Testis (tissue), 3 donors: Measurements from ENCODE around the gene MROH7. TPM values are rescaled to one million over a fixed set of nuclear protein-coding genes. Genes with fewer than 3 reads are reported as not detected.

Experiments
- DNase-seq: peaks from one replicate; pipeline ENCODE4 v3.0.0-alpha.2; 2019
- H3K27ac ChIP-seq, 2 donors: fragments of 200-600 bp; sonication (generic); one replicate each; pipeline ENCODE4 v1.5.1; 2019
- H3K27me3 ChIP-seq: fragments of 200-600 bp; sonication (generic); one replicate; pipeline ENCODE4 v1.5.1; 2019
- H3K36me3 ChIP-seq: fragments of 200-600 bp; sonication (generic); one replicate; pipeline ENCODE4 v1.5.1; 2017; ENCODE audit warnings: low read depth; ENCODE audit errors: missing control alignments
- H3K4me1 ChIP-seq: fragments of 200-600 bp; sonication (generic); one replicate; pipeline ENCODE4 v1.5.1; 2019
- H3K4me3 ChIP-seq, 2 donors: fragments of 200-600 bp; sonication (generic); one replicate each; pipeline ENCODE4 v1.5.1; 2017 to 2019
- H3K9me3 ChIP-seq: fragments of 200-600 bp; sonication (generic); one replicate; pipeline ENCODE4 v1.5.1; 2017
- CTCF ChIP-seq, 3 experiments: fragments of 450-650 bp in 2 of 3; fragments of 200-600 bp in 1 of 3; sonication (generic) in 1 of 3; IDR thresholded peaks; one replicate each; pipeline ENCODE4 v1.5.1; 2016 to 2019; ENCODE audit warnings: antibody characterized with exemption in 3 of 3, mild to moderate bottlenecking in 2 of 3, moderate library complexity in 1 of 3
- POLR2A ChIP-seq: fragments of 450-650 bp; IDR thresholded peaks from one replicate; pipeline ENCODE4 v1.6.1; 2017; ENCODE audit warnings: antibody characterized with exemption, mild to moderate bottlenecking, moderate library complexity
- WGBS, 2 donors: methylation state at CpG; one replicate each; pipeline ENCODE4 v1.1.5; 2018; 5-methylcytosine and 5-hydroxymethylcytosine counted together
- intact Hi-C: fragments of 100-400 bp; cut with DNase I; formaldehyde crosslinking; loops from one replicate; pipeline ENCODE4 v1.15.1; 2023; ENCODE audit warnings: low total_unique reads
- polyA plus RNA-seq: library from polyadenylated mRNA; stranded (reverse); fragments of 350-450 nt; fragmentation: Illumina TruSeq; extraction: RNeasy Lipid Tissue Mini Kit (QIAGEN cat#74804); gene quantifications from one replicate; pipeline ENCODE4 v1.2.3, GENCODE V29; 2014; ENCODE audit warnings: low read depth, low replicate concordance; ENCODE audit not compliant: insufficient read depth
- total RNA-seq, 2 donors: library from RNA; depleted of rRNA; stranded (reverse); fragments of >200 nt; gene quantifications; one replicate each; pipeline ENCODE4 v1.2.3, GENCODE V29; 2016

Gene MROH7
- total and polyA plus RNA-seq, 3 donors from 2014 or later = 72.7 to 236 (median 162) TPM

- H3K9me3 ChIP-seq = no peaks in the 10 kb centered on the region
- TF ChIP-seq POLR2A = no peak
- TF ChIP-seq CTCF (IDR thresholded peaks at IDR 0.05) = no peak
- H3K4me3 ChIP-seq = no peak overlapping the region
- H3K36me3 ChIP-seq = no peaks in the 10 kb centered on the region
- no peak for DNase-seq
- WGBS, 2 donors = 87 to 88% methylated on average over 2 of the region's 2 CpGs
- H3K27ac ChIP-seq = no peak overlapping the region
- H3K27me3 ChIP-seq = no peaks in the 10 kb centered on the region
- intact Hi-C loops = no loop called here
- H3K4me1 ChIP-seq = no peaks in the 10 kb centered on the region
Observed at GRCh38 chr1:54614024-54614423, 27.6 kb upstream of the MROH7 start.

GRCh38 chr1:54614563-54614962 is 27.0 kb upstream of the MROH7 start:
- TF ChIP-seq CTCF (IDR thresholded peaks at IDR 0.05) = no peak
- no peak for TF ChIP-seq POLR2A
- intact Hi-C loops = no loop called here
- no peaks in the 10 kb centered on the region for H3K36me3 ChIP-seq
- H3K4me1 ChIP-seq = no peaks in the 10 kb centered on the region
- no peak overlapping the region for H3K4me3 ChIP-seq
- H3K27ac ChIP-seq = no peak overlapping the region
- no peaks in the 10 kb centered on the region for H3K9me3 ChIP-seq
- no peak for DNase-seq
- H3K27me3 ChIP-seq = no peaks in the 10 kb centered on the region
- 79 to 82% methylated on average over 8 of the region's 8 CpGs for WGBS, 2 donors

GRCh38 chr1:54615531-54616279 is 25.9 kb upstream of the MROH7 start:
- TF ChIP-seq POLR2A (no peak), CTCF (IDR thresholded peaks at IDR 0.05) (no peak)
- no peaks in the 10 kb centered on the region for H3K36me3 ChIP-seq
- no peaks in the 10 kb centered on the region for H3K4me1 ChIP-seq
- 58 to 71% methylated on average over 13 of the region's 13 CpGs for WGBS, 2 donors
- no peaks in the 10 kb centered on the region for H3K9me3 ChIP-seq
- intact Hi-C loops = no loop called here
- no peak overlapping the region for H3K27ac ChIP-seq
- H3K4me3 ChIP-seq = no peak overlapping the region
- H3K27me3 ChIP-seq = no peaks in the 10 kb centered on the region
- no peak for DNase-seq

GRCh38 chr1:54619749-54620148 is 21.8 kb upstream of the MROH7 start:
- intact Hi-C loops = no loop called here
- no peaks in the 10 kb centered on the region for H3K4me1 ChIP-seq
- DNase-seq = no peak
- no peaks in the 10 kb centered on the region for H3K9me3 ChIP-seq
- H3K27me3 ChIP-seq = no peaks in the 10 kb centered on the region
- no peak overlapping the region for H3K27ac ChIP-seq
- TF ChIP-seq CTCF (IDR thresholded peaks at IDR 0.05) (no peak), POLR2A (no peak)
- H3K36me3 ChIP-seq = no peaks in the 10 kb centered on the region
- no peak overlapping the region for H3K4me3 ChIP-seq
- 87 to 92% methylated on average over 4 to 8 of the region's 8 CpGs for WGBS, 2 donors
